Mesenchymal stem cell (in vitro differentiated cells and primary cell): ENCODE results near the gene C2orf78.
A peak's percentile ranks its signal among the peaks of the same experiment; 100 is the strongest.

Source experiments
- DNase-seq: peaks from one replicate; pipeline ENCODE4 v3.0.0-alpha.2; 2013
- H2AFZ ChIP-seq: one replicate; pipeline ENCODE4 v1.6.1; 2013; ENCODE audit warnings: low read depth, mild to moderate bottlenecking, control low read depth, inconsistent platforms, low read length, moderate library complexity
- H2AK5ac ChIP-seq: 2 replicates; pipeline ENCODE4 v1.6.1; 2013; ENCODE audit warnings: low read length, moderate library complexity, mild to moderate bottlenecking, inconsistent platforms; ENCODE audit not compliant: severe bottlenecking
- H2BK120ac ChIP-seq: one replicate; pipeline ENCODE4 v1.6.1; 2013; ENCODE audit warnings: low read depth, mild to moderate bottlenecking, inconsistent platforms, low read length, moderate library complexity
- H2BK12ac ChIP-seq, 2 experiments: one replicate each; pipeline ENCODE4 v1.6.1; 2013; ENCODE audit warnings: inconsistent platforms in 2 of 2, low read length in 2 of 2, mild to moderate bottlenecking in 2 of 2, moderate library complexity in 2 of 2, control low read depth in 1 of 2
- H2BK15ac ChIP-seq: one replicate; pipeline ENCODE4 v1.6.1; 2013; ENCODE audit warnings: mild to moderate bottlenecking, low read depth, inconsistent platforms; ENCODE audit not compliant: poor library complexity, severe bottlenecking
- H2BK5ac ChIP-seq: 2 replicates; pipeline ENCODE4 v1.6.1; 2013; ENCODE audit warnings: low read depth, mild to moderate bottlenecking, low read length, control low read depth, inconsistent platforms; ENCODE audit not compliant: poor library complexity, severe bottlenecking
- H3K14ac ChIP-seq, 2 experiments: one replicate each; pipeline ENCODE4 v1.6.1; 2013; ENCODE audit warnings: inconsistent platforms in 2 of 2, low read length in 2 of 2, control low read depth in 1 of 2, mild to moderate bottlenecking in 1 of 2, moderate library complexity in 1 of 2
- H3K18ac ChIP-seq, 2 experiments: one replicate each; pipeline ENCODE4 v1.6.1; 2013; ENCODE audit warnings: inconsistent platforms in 2 of 2, low read length in 2 of 2, control low read depth in 1 of 2, low read depth in 1 of 2, mild to moderate bottlenecking in 1 of 2
- H3K23ac ChIP-seq, 2 experiments: one replicate each; pipeline ENCODE4 v1.6.1; 2013; ENCODE audit warnings: inconsistent platforms in 2 of 2, low read length in 2 of 2, mild to moderate bottlenecking in 2 of 2, moderate library complexity in 2 of 2, control low read depth in 1 of 2
- H3K27ac ChIP-seq: 2 replicates; pipeline ENCODE4 v1.5.1; 2013; ENCODE audit warnings: mild to moderate bottlenecking, moderate library complexity, low read length, control low read depth, inconsistent platforms; ENCODE audit not compliant: poor library complexity, severe bottlenecking
- H3K27me3 ChIP-seq, 2 experiments: 2 replicates each; pipeline versions ENCODE4 v1.6.1 to v1.7.0; 2013; ENCODE audit warnings: low read length in 2 of 2, mild to moderate bottlenecking in 2 of 2, moderate library complexity in 2 of 2, control low read depth in 1 of 2, inconsistent platforms in 1 of 2; ENCODE audit not compliant: control insufficient read depth in 1 of 2, insufficient read depth in 1 of 2
- H3K36me3 ChIP-seq, 2 experiments: 2 replicates each; pipeline versions ENCODE4 v1.6.1 to v1.7.0; 2013; ENCODE audit warnings: low read length in 2 of 2, control low read depth in 1 of 2, inconsistent platforms in 1 of 2, low read depth in 1 of 2, mild to moderate bottlenecking in 1 of 2; ENCODE audit not compliant: insufficient read depth in 2 of 2, control insufficient read depth in 1 of 2
- H3K4ac ChIP-seq, 2 experiments: one replicate each; pipeline ENCODE4 v1.6.1; 2013; ENCODE audit warnings: inconsistent platforms in 2 of 2, low read length in 2 of 2, mild to moderate bottlenecking in 2 of 2, moderate library complexity in 2 of 2, control low read depth in 1 of 2, low read depth in 1 of 2
- H3K4me1 ChIP-seq: 2 replicates; pipeline ENCODE4 v1.6.1; 2013; ENCODE audit warnings: low read depth, low read length, control low read depth; ENCODE audit not compliant: control insufficient read depth, insufficient read depth
- H3K4me2 ChIP-seq: 2 replicates; pipeline ENCODE4 v1.6.1; 2013; ENCODE audit warnings: low read length, mild to moderate bottlenecking, inconsistent platforms; ENCODE audit not compliant: poor library complexity, severe bottlenecking
- H3K4me3 ChIP-seq, 2 experiments: 2 replicates each; pipeline versions ENCODE4 v1.5.1 to v1.7.0; 2013; ENCODE audit warnings: low read length in 2 of 2, mild to moderate bottlenecking in 2 of 2, control low read depth in 1 of 2, low read depth in 1 of 2; ENCODE audit not compliant: insufficient read depth in 1 of 2
- H3K79me1 ChIP-seq: replicated peaks from 2 replicates; pipeline ENCODE4 v1.6.1; 2013; ENCODE audit warnings: mild to moderate bottlenecking, control low read depth, low read length, inconsistent platforms; ENCODE audit not compliant: poor library complexity, severe bottlenecking
- H3K9ac ChIP-seq: 2 replicates; pipeline ENCODE4 v1.7.0; 2013; ENCODE audit warnings: mild to moderate bottlenecking, low read length, moderate library complexity
- H3K9me3 ChIP-seq: 2 replicates; pipeline ENCODE4 v1.7.0; 2013; ENCODE audit warnings: mild to moderate bottlenecking, low read length; ENCODE audit not compliant: control insufficient read depth
- H4K8ac ChIP-seq: one replicate; pipeline ENCODE4 v1.6.1; 2013; ENCODE audit warnings: inconsistent platforms, mild to moderate bottlenecking, low read length, moderate library complexity
- H4K91ac ChIP-seq: one replicate; pipeline ENCODE4 v1.6.1; 2013; ENCODE audit warnings: mild to moderate bottlenecking, low read length, inconsistent platforms
- WGBS: methylation state at CpG from one replicate; pipeline ENCODE4 v1.1.7; 2013; ENCODE audit warnings: mixed read lengths; 5-methylcytosine and 5-hydroxymethylcytosine counted together

C2orf78 gene

DNA sequence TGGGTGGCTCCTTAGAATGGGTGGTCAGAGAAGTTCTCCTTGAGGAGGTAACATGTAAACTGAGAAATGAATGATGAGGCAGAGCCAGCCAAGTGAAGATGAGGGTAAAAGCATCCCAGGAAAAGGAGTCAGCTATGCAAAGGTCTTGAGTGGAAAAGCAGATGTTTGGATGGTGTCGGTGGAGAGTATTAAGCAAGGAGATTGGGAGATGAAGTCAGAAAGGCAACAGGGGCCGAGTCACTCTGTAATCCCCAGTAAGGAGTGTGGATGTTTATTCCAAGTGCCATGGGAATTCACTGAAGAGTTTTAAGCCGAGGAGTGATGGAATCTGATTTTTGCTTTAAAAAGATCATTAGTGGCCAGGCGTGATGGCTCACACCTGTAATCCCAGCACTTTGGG lies 41.4 kb downstream of the C2orf78 start:
- 75% methylated on average over 4 of the region's 4 CpGs for WGBS
- DNase-seq: peak; percentile 22

GRCh38 chr2:73827018-73827417 lies 43.0 kb downstream of the C2orf78 start:
- Histone ChIP-seq H3K4me3 (no peak overlapping the region), H3K23ac (no peak overlapping the region), H2AK5ac (peak overlapping the region; percentile 43), H3K18ac (no peak overlapping the region), H2BK120ac (no peak overlapping the region), H3K4me2 (no peak overlapping the region), H3K4ac (no peak overlapping the region), H3K27me3 (peaks cover 7 to 31% of the 10 kb centered on the region in 2 experiments), H3K36me3 (no peaks in the 10 kb centered on the region), H2BK12ac (no peak overlapping the region), H4K8ac (no peak overlapping the region), H2AFZ (no peak overlapping the region), H3K14ac (no peak overlapping the region), H2BK5ac (no peak overlapping the region), H3K79me1 (no peaks in the 10 kb centered on the region), H3K9ac (no peak overlapping the region), H2BK15ac (no peak overlapping the region), H3K4me1 (peaks cover 2% of the 10 kb centered on the region), H3K9me3 (no peaks in the 10 kb centered on the region), H3K27ac (no peak overlapping the region), H4K91ac (no peak overlapping the region)
- 60% methylated on average over 1 of the region's 2 CpGs for WGBS
- peak; percentile 43 for DNase-seq

More for the DNA sequence above, 41.4 kb downstream of the C2orf78 start:
- Histone ChIP-seq H2BK12ac (no peak overlapping the region), H2BK120ac (no peak overlapping the region), H3K4ac (no peak overlapping the region), H3K9ac (no peak overlapping the region), H3K27me3 (peaks cover 13 to 46% of the 10 kb centered on the region in 2 experiments), H3K4me2 (no peak overlapping the region), H4K8ac (no peak overlapping the region), H2BK15ac (no peak overlapping the region), H3K4me3 (no peak overlapping the region), H3K14ac (no peak overlapping the region), H3K27ac (no peak overlapping the region), H4K91ac (no peak overlapping the region), H3K4me1 (no peaks in the 10 kb centered on the region), H3K79me1 (no peaks in the 10 kb centered on the region), H3K18ac (no peak overlapping the region), H2AFZ (no peak overlapping the region), H3K9me3 (no peaks in the 10 kb centered on the region), H2AK5ac (no peak overlapping the region), H2BK5ac (no peak overlapping the region), H3K23ac (no peak overlapping the region), H3K36me3 (no peaks in the 10 kb centered on the region)

DNA sequence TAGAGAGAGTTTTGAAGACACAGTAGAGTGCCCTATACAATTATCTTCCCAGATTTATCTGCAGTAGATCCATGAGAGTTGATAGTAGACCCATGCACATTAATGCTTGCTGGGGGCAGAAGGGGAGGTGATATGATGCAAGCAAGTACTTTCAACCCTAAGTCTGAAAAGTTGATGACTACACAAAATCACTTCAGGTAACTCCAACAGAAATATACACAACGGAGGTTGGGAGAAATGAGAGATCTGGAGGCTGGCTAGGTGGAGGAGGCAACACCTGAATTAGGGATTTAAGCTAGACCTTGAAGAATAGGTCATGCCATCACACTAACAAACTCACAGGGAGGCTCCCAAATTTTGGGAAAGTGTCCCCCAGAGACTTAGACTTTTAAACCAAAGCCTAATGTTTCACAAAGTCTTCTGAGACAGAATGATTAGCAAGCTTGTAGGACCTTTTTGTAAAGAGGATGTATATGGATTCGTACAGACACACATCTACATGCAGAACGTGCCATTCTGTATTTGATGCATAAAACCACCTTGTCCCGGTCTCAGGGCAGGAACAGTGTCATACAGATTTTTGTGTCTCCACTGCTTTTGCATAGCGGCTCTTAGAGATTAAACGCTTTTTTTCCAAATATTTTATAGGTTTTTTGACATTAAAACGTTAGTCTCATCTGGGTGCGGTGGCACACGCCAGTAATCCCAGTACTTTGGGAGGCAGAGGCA lies 43.8 kb downstream of the C2orf78 start:
- Histone ChIP-seq H4K91ac (no peak overlapping the region), H3K4me2 (no peak overlapping the region), H3K36me3 (peaks cover 2 to 6% of the 10 kb centered on the region in 2 experiments), H2BK12ac (no peak overlapping the region), H3K18ac (no peak overlapping the region), H3K14ac (no peak overlapping the region), H2BK5ac (no peak overlapping the region), H3K4me3 (peak overlapping the region in 1 of 2 experiments; percentile 92), H4K8ac (no peak overlapping the region), H3K4me1 (peaks cover 2% of the 10 kb centered on the region), H3K23ac (no peak overlapping the region), H2BK120ac (no peak overlapping the region), H3K9me3 (no peaks in the 10 kb centered on the region), H3K79me1 (peaks cover 3% of the 10 kb centered on the region), H2AFZ (no peak overlapping the region), H2BK15ac (no peak overlapping the region), H3K27ac (no peak overlapping the region), H3K27me3 (peaks cover 0 to 24% of the 10 kb centered on the region in 2 experiments), H2AK5ac (peak overlapping the region; percentile 20), H3K9ac (peak overlapping the region; percentile 93), H3K4ac (no peak overlapping the region)
- DNase-seq: no peak
- WGBS: 98% methylated on average over 8 of the region's 9 CpGs

DNA sequence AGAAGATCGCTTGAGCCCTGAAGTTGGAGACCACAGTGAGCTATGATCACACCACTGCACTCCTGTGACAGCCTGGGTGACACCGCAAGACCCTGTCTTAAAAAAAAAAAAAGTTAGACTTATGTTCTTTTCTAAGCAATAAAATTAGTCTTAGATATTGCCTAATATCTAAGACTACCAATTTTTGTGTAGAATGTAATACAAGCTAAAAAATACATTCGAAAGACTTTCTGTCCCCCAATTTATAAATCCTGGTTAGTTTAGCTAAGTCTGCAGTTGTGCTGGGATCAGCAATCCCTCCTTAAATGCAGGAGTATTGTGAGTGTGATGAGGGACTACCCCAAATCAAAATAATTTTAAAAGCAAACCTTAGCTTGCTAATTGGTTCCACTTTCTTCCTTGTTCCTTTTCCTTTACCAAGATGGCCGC lies 44.4 kb downstream of the C2orf78 start:
- H3K36me3 ChIP-seq: peaks cover 2 to 11% of the 10 kb centered on the region in 2 experiments
- no peak overlapping the region for H2BK5ac ChIP-seq
- no peak overlapping the region for H3K4ac ChIP-seq
- no peak overlapping the region for H2BK15ac ChIP-seq
- no peak overlapping the region for H4K8ac ChIP-seq
- no peak overlapping the region for H2BK12ac ChIP-seq
- no peak overlapping the region for H3K27ac ChIP-seq
- peaks cover 3% of the 10 kb centered on the region for H3K79me1 ChIP-seq
- peak overlapping the region; percentile 93 for H3K9ac ChIP-seq
- H3K23ac ChIP-seq: no peak overlapping the region
- H3K4me1 ChIP-seq: peaks cover 2% of the 10 kb centered on the region
- peaks cover 0 to 18% of the 10 kb centered on the region in 2 experiments for H3K27me3 ChIP-seq
- no peak overlapping the region for H2AFZ ChIP-seq
- H3K9me3 ChIP-seq: no peaks in the 10 kb centered on the region
- H3K4me3 ChIP-seq: peak overlapping the region in 1 of 2 experiments; percentile 92
- DNase-seq: no peak
- no peak overlapping the region for H4K91ac ChIP-seq
- no peak overlapping the region for H3K14ac ChIP-seq
- no peak overlapping the region for H3K4me2 ChIP-seq
- WGBS: 48% methylated on average over 2 of the region's 4 CpGs
- no peak overlapping the region for H3K18ac ChIP-seq
- H2AK5ac ChIP-seq: no peak overlapping the region
- no peak overlapping the region for H2BK120ac ChIP-seq
